Activated CD4-positive, alpha-beta T cell treated with anti-CD3 and anti-CD28 coated beads for 36 hours (primary cell): ENCODE measurements around the gene ABCC1. TPM values are rescaled to one million over a fixed set of nuclear protein-coding genes. Genes with fewer than 3 reads are reported as not detected.
"Not testable (repeated sequence)": the region's sequence is repeated elsewhere in the genome, so short reads cannot be mapped to it uniquely, and the experiment has no call there.

ENCODE experiments used
- ATAC-seq: fragments of 200-7000 bp; cut with Tn5 transposase; one replicate; pipeline ENCODE4 v1.10.0; 2021; ENCODE audit warnings: mild to moderate bottlenecking, moderate library complexity
- CTCF ChIA-PET: fragments of 350-600 bp; sonication (Branson Sonifier 250); formaldehyde crosslinking; loops from one replicate; lab custom pipeline; 2021; ENCODE audit warnings: antibody characterized with exemption; lab: Charles Lee
- POLR2A ChIA-PET: fragments of 350-600 bp; sonication (Branson Sonifier 250); formaldehyde crosslinking; loops from one replicate; lab custom pipeline; 2021; ENCODE audit warnings: antibody characterized with exemption, inconsistent platforms; lab: Charles Lee
- DNase-seq: peaks from one replicate; pipeline ENCODE4 v3.0.0-alpha.2; 2020
- H3K27ac Mint-ChIP-seq: one replicate; pipeline ENCODE4 v1.8.0; 2021; ENCODE audit warnings: mixed read lengths
- H3K27me3 Mint-ChIP-seq: one replicate; pipeline ENCODE4 v1.8.0; 2021; ENCODE audit warnings: mixed read lengths
- H3K36me3 Mint-ChIP-seq: one replicate; pipeline ENCODE4 v1.8.0; 2021; ENCODE audit warnings: low read depth, mixed read lengths
- H3K4me1 Mint-ChIP-seq: one replicate; pipeline ENCODE4 v1.8.0; 2021; ENCODE audit warnings: mixed read lengths
- H3K4me3 Mint-ChIP-seq: one replicate; pipeline ENCODE4 v1.8.0; 2021; ENCODE audit warnings: mild to moderate bottlenecking, moderate library complexity, mixed read lengths
- H3K9me3 Mint-ChIP-seq: one replicate; pipeline ENCODE4 v1.8.0; 2021; ENCODE audit warnings: low read depth, mixed read lengths
- intact Hi-C, 2 experiments: fragments of 100-400 bp; cut with DNase I in 1 of 2; cut with micrococcal nuclease in 1 of 2; formaldehyde crosslinking; loops; one replicate each; pipeline versions ENCODE4 v1.14.2 to v1.15.1; 2022 to 2024; cut with DNase I, micrococcal nuclease
- total RNA-seq, 2 experiments: library from RNA; stranded (reverse); gene quantifications; one replicate each; pipeline ENCODE4 v1.2.3, GENCODE V29; 2021

The ABCC1 gene
- total RNA-seq, 2 experiments from 2014 or later: 57.8 to 65.1 TPM

- Mint-ChIP-seq H3K4me1 (no peaks in the 10 kb centered on the region), H3K9me3 (peaks cover 7% of the 10 kb centered on the region), H3K27me3 (peaks cover 5% of the 10 kb centered on the region), H3K4me3 (no peak overlapping the region), H3K36me3 (no peaks in the 10 kb centered on the region), H3K27ac (no peak overlapping the region)
- DNase-seq: no peak
- ChIA-PET CTCF (interaction anchor here (0.6 to 1.9 kb wide), 4 partner anchors 14 to 236 kb away, joined by 3 to 6 read pairs (median 3); no protein-coding TSS in a partner anchor), POLR2A (no interaction called here)
- intact Hi-C loops: no loop called here
- ATAC-seq: no peak
Measured at GRCh38 chr16:16157166-16157565, 207.8 kb downstream of the ABCC1 start.

GRCh38 chr16:16158082-16158658 is 208.8 kb downstream of the ABCC1 start:
- ATAC-seq (no peak), DNase-seq (no peak)
- Mint-ChIP-seq H3K9me3 (peaks cover 7% of the 10 kb centered on the region), H3K4me3 (no peak overlapping the region), H3K36me3 (no peaks in the 10 kb centered on the region), H3K27me3 (peaks cover 10% of the 10 kb centered on the region), H3K4me1 (peaks cover 2% of the 10 kb centered on the region), H3K27ac (no peak overlapping the region)
- CTCF ChIA-PET: no interaction called here
- intact Hi-C loops: no loop called here
- POLR2A ChIA-PET: no interaction called here

- ATAC-seq: no peak
- H3K36me3 Mint-ChIP-seq: no peaks in the 10 kb centered on the region
- peaks cover 7% of the 10 kb centered on the region for H3K9me3 Mint-ChIP-seq
- intact Hi-C loops: no loop called here
- CTCF ChIA-PET: no interaction called here
- no peak overlapping the region for H3K4me3 Mint-ChIP-seq
- H3K4me1 Mint-ChIP-seq: peaks cover 2% of the 10 kb centered on the region
- no peak for DNase-seq
- POLR2A ChIA-PET: no interaction called here
- H3K27me3 Mint-ChIP-seq: peaks cover 10% of the 10 kb centered on the region
- H3K27ac Mint-ChIP-seq: no peak overlapping the region
Measured at GRCh38 chr16:16158741-16159374, 209.4 kb downstream of the ABCC1 start.

- Mint-ChIP-seq H3K36me3 (no peaks in the 10 kb centered on the region), H3K27me3 (peaks cover 10% of the 10 kb centered on the region), H3K27ac (no peak overlapping the region), H3K4me1 (peaks cover 2% of the 10 kb centered on the region), H3K4me3 (no peak overlapping the region), H3K9me3 (peaks cover 7% of the 10 kb centered on the region)
- POLR2A ChIA-PET: no interaction called here
- ATAC-seq (no peak), DNase-seq (no peak)
- CTCF ChIA-PET: no interaction called here
- intact Hi-C loops: no loop called here
Measured at GRCh38 chr16:16159662-16160061, 210.2 kb downstream of the ABCC1 start.

- no peaks in the 10 kb centered on the region for H3K36me3 Mint-ChIP-seq
- no peak overlapping the region for H3K27ac Mint-ChIP-seq
- DNase-seq (no peak), ATAC-seq (no peak)
- H3K9me3 Mint-ChIP-seq: peaks cover 7% of the 10 kb centered on the region
- CTCF ChIA-PET: no interaction called here
- H3K4me3 Mint-ChIP-seq: no peak overlapping the region
- peaks cover 5% of the 10 kb centered on the region for H3K27me3 Mint-ChIP-seq
- POLR2A ChIA-PET: no interaction called here
- H3K4me1 Mint-ChIP-seq: peaks cover 2% of the 10 kb centered on the region
- intact Hi-C loops: no loop called here
Measured at GRCh38 chr16:16161319-16161718, 211.9 kb downstream of the ABCC1 start.

- intact Hi-C loops, H3K4me1 Mint-ChIP-seq, H3K27me3 Mint-ChIP-seq, H3K36me3 Mint-ChIP-seq, H3K27ac Mint-ChIP-seq, H3K9me3 Mint-ChIP-seq, CTCF ChIA-PET, H3K4me3 Mint-ChIP-seq, ATAC-seq, DNase-seq, POLR2A ChIA-PET: not testable (repeated sequence)
Measured at GRCh38 chr16:16161840-16162239, 212.4 kb downstream of the ABCC1 start.

- POLR2A ChIA-PET: no interaction called here
- Mint-ChIP-seq H3K27me3 (peaks cover 5% of the 10 kb centered on the region), H3K9me3 (peaks cover 7% of the 10 kb centered on the region), H3K4me1 (peaks cover 2% of the 10 kb centered on the region), H3K27ac (no peak overlapping the region), H3K4me3 (no peak overlapping the region), H3K36me3 (no peaks in the 10 kb centered on the region)
- ATAC-seq (no peak), DNase-seq (peak; percentile 20)
- CTCF ChIA-PET: interaction anchor here (0.6 to 1.0 kb wide), 2 partner anchors 12 to 13 kb away, joined by 3 to 4 read pairs; no protein-coding TSS in a partner anchor
- intact Hi-C loops: no loop called here
Measured at GRCh38 chr16:16162591-16162990, 213.2 kb downstream of the ABCC1 start.

GRCh38 chr16:16163109-16163508 is 213.7 kb downstream of the ABCC1 start:
- CTCF ChIA-PET: interaction anchor here (1.0 kb wide), 1 partner anchor 12 kb away, joined by 4 read pairs; no protein-coding TSS in a partner anchor
- Mint-ChIP-seq H3K27ac (no peak overlapping the region), H3K4me3 (no peak overlapping the region), H3K9me3 (peaks cover 7% of the 10 kb centered on the region), H3K4me1 (peaks cover 2% of the 10 kb centered on the region), H3K27me3 (peaks cover 5% of the 10 kb centered on the region), H3K36me3 (no peaks in the 10 kb centered on the region)
- POLR2A ChIA-PET: interaction anchor here (0.6 kb wide), 1 partner anchor 406 kb away, joined by 3 read pairs; no protein-coding TSS in a partner anchor
- ATAC-seq (no peak), DNase-seq (no peak)
- intact Hi-C loops: no loop called here

- ATAC-seq: no peak
Measured at GRCh38 chr16:16163571-16163970, 214.2 kb downstream of the ABCC1 start.

GRCh38 chr16:16164243-16164642 is 214.8 kb downstream of the ABCC1 start:
- Mint-ChIP-seq H3K4me1 (peaks cover 2% of the 10 kb centered on the region), H3K4me3 (no peak overlapping the region), H3K27me3 (peaks cover 5% of the 10 kb centered on the region), H3K9me3 (no peaks in the 10 kb centered on the region), H3K27ac (no peak overlapping the region), H3K36me3 (no peaks in the 10 kb centered on the region)
- ChIA-PET CTCF (no interaction called here), POLR2A (no interaction called here)
- intact Hi-C loops: no loop called here
- DNase-seq (no peak), ATAC-seq (no peak)

More at GRCh38 chr16:16163571-16163970, 214.2 kb downstream of the ABCC1 start:
- H3K4me1 Mint-ChIP-seq: peaks cover 2% of the 10 kb centered on the region
- peaks cover 5% of the 10 kb centered on the region for H3K27me3 Mint-ChIP-seq
- H3K27ac Mint-ChIP-seq: no peak overlapping the region
- no peak overlapping the region for H3K4me3 Mint-ChIP-seq
- POLR2A ChIA-PET: interaction anchor here (0.6 kb wide), 1 partner anchor 407 kb away, joined by 3 read pairs; no protein-coding TSS in a partner anchor
- DNase-seq: no peak
- intact Hi-C loops: no loop called here
- H3K36me3 Mint-ChIP-seq: no peaks in the 10 kb centered on the region
- CTCF ChIA-PET: no interaction called here
- H3K9me3 Mint-ChIP-seq: peaks cover 2% of the 10 kb centered on the region

GRCh38 chr16:16166085-16166484 is 216.7 kb downstream of the ABCC1 start:
- H3K4me1 Mint-ChIP-seq: peaks cover 2% of the 10 kb centered on the region
- H3K27me3 Mint-ChIP-seq: peaks cover 5% of the 10 kb centered on the region
- no peak overlapping the region for H3K27ac Mint-ChIP-seq
- POLR2A ChIA-PET: no interaction called here
- H3K36me3 Mint-ChIP-seq: no peaks in the 10 kb centered on the region
- no peak overlapping the region for H3K4me3 Mint-ChIP-seq
- DNase-seq (no peak), ATAC-seq (no peak)
- intact Hi-C loops: no loop called here
- H3K9me3 Mint-ChIP-seq: no peaks in the 10 kb centered on the region
- CTCF ChIA-PET: no interaction called here

- intact Hi-C loops: no loop called here
- H3K27ac Mint-ChIP-seq: no peak overlapping the region
- DNase-seq: no peak
- no peak overlapping the region for H3K4me3 Mint-ChIP-seq
- no peaks in the 10 kb centered on the region for H3K36me3 Mint-ChIP-seq
- ChIA-PET CTCF (interaction anchor here (0.7 to 1.2 kb wide), 3 partner anchors 16 to 190 kb away, joined by 3 read pairs; no protein-coding TSS in a partner anchor), POLR2A (no interaction called here)
- peaks cover 2% of the 10 kb centered on the region for H3K4me1 Mint-ChIP-seq
- peaks cover 5% of the 10 kb centered on the region for H3K27me3 Mint-ChIP-seq
- no peak for ATAC-seq
- H3K9me3 Mint-ChIP-seq: no peaks in the 10 kb centered on the region
Measured at GRCh38 chr16:16166949-16167348, 217.5 kb downstream of the ABCC1 start.
